ENCODE results near the gene RNASET2.
A peak's percentile ranks its signal among the peaks of the same experiment; 100 is the strongest.

DNA sequence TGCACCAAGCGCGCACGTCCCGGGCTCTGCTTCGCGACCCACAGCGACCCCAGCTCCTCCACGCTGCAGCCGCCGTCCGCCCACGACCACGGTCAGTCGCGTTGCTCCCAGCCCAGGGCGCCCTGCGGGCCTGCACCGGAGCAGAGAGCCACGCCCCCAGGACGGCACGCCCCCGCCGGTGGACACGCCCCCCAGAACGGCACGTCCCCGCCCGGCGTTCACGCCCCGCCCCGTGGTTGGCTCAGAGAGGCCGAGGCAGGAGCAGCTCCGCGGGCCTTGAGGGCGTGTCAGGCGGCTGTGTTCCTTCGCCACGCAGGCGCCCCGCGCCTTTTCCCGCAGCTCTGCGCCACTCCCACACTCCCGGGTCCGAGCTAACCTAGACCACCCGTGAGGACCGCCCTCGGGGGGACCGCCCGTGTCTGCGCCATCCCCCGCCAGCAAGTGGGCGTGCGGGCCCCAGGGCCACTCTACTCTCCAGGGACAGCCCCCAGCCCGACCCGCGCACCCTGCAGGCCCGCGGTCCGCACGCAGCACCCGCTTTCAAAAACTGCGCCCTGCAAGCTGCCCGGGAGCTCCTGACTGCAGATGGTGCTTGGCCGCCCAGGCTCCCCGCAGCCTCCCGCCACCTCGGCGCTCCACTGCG lies at the start of gene RNASET2:
- TF ChIP-seq, protein P1, sequence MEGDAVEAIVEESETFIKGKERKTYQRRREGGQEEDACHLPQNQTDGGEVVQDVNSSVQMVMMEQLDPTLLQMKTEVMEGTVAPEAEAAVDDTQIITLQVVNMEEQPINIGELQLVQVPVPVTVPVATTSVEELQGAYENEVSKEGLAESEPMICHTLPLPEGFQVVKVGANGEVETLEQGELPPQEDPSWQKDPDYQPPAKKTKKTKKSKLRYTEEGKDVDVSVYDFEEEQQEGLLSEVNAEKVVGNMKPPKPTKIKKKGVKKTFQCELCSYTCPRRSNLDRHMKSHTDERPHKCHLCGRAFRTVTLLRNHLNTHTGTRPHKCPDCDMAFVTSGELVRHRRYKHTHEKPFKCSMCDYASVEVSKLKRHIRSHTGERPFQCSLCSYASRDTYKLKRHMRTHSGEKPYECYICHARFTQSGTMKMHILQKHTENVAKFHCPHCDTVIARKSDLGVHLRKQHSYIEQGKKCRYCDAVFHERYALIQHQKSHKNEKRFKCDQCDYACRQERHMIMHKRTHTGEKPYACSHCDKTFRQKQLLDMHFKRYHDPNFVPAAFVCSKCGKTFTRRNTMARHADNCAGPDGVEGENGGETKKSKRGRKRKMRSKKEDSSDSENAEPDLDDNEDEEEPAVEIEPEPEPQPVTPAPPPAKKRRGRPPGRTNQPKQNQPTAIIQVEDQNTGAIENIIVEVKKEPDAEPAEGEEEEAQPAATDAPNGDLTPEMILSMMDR (IDR thresholded peaks at IDR 0.05; ENCODE audit: poor library complexity, severe bottlenecking), result no peak
- TF ChIP-seq, protein P2, sequence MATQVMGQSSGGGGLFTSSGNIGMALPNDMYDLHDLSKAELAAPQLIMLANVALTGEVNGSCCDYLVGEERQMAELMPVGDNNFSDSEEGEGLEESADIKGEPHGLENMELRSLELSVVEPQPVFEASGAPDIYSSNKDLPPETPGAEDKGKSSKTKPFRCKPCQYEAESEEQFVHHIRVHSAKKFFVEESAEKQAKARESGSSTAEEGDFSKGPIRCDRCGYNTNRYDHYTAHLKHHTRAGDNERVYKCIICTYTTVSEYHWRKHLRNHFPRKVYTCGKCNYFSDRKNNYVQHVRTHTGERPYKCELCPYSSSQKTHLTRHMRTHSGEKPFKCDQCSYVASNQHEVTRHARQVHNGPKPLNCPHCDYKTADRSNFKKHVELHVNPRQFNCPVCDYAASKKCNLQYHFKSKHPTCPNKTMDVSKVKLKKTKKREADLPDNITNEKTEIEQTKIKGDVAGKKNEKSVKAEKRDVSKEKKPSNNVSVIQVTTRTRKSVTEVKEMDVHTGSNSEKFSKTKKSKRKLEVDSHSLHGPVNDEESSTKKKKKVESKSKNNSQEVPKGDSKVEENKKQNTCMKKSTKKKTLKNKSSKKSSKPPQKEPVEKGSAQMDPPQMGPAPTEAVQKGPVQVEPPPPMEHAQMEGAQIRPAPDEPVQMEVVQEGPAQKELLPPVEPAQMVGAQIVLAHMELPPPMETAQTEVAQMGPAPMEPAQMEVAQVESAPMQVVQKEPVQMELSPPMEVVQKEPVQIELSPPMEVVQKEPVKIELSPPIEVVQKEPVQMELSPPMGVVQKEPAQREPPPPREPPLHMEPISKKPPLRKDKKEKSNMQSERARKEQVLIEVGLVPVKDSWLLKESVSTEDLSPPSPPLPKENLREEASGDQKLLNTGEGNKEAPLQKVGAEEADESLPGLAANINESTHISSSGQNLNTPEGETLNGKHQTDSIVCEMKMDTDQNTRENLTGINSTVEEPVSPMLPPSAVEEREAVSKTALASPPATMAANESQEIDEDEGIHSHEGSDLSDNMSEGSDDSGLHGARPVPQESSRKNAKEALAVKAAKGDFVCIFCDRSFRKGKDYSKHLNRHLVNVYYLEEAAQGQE (IDR thresholded peaks at IDR 0.05; ENCODE audit: borderline replicate concordance), result no peak
- no peak for TF ChIP-seq POLR2AphosphoS5 (IDR thresholded peaks at IDR 0.05)
- peak; percentile 54 for TF ChIP-seq SMC3 (conservative IDR thresholded peaks at IDR 0.05; ENCODE audit: poor library complexity)
- peak; percentile 7 for TF ChIP-seq RAD21 (conservative IDR thresholded peaks at IDR 0.05)

Data from neural cell (in vitro differentiated cells).